ENCODE results near the gene PIK3R2. TPM values are rescaled to one million over a fixed set of nuclear protein-coding genes. Genes with fewer than 3 reads are reported as not detected.

Gene PIK3R2
- total RNA-seq, 1 donor from 2014 or later: 41.4 TPM

DNA sequence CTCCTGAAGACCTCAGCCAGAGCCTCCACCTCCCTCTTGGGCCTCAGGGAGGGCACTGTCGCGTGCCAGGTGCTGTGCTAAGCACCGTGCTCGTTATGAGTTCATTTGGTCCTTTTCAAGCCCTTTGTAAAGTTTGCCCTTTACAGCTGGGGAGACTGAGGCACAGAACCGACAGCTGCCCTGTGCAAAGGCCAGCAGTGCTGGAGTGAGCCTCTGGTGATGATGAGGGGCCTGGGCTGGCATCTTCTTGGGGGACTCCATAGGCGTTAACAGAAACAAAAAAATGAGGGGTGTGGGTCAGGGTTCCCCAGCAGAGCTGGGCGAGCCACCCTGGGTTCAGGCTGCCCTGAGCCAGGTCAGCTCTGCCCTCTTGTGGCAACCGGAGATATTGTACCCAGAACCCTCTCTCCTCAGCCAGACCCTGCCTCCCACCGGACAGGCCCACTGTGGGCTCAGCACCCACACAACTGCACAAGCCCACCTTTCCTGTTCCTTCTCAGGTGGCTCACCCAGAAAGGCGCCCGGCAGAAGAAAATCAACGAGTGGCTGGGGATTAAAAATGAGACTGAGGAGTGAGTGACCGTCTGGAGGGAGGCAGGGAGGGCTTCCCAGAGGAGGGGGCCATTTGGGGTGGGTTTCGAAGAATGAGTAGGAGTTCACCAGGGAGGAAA is 15.1 kb downstream of the PIK3R2 start:
- DNase-seq (ENCODE audit: low read depth): no peak
- TF ChIP-seq, protein P1, sequence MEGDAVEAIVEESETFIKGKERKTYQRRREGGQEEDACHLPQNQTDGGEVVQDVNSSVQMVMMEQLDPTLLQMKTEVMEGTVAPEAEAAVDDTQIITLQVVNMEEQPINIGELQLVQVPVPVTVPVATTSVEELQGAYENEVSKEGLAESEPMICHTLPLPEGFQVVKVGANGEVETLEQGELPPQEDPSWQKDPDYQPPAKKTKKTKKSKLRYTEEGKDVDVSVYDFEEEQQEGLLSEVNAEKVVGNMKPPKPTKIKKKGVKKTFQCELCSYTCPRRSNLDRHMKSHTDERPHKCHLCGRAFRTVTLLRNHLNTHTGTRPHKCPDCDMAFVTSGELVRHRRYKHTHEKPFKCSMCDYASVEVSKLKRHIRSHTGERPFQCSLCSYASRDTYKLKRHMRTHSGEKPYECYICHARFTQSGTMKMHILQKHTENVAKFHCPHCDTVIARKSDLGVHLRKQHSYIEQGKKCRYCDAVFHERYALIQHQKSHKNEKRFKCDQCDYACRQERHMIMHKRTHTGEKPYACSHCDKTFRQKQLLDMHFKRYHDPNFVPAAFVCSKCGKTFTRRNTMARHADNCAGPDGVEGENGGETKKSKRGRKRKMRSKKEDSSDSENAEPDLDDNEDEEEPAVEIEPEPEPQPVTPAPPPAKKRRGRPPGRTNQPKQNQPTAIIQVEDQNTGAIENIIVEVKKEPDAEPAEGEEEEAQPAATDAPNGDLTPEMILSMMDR (IDR thresholded peaks at IDR 0.05; ENCODE audit: insufficient read depth, low read length, poor library complexity, severe bottlenecking): peak; percentile 84
- H3K36me3 ChIP-seq (ENCODE audit: control insufficient read depth, insufficient read depth, low read length): peaks cover 1% of the 10 kb centered on the region
- H3K27me3 ChIP-seq (ENCODE audit: control insufficient read depth, insufficient read depth, low read length): no peaks in the 10 kb centered on the region
- H3K4me3 ChIP-seq (ENCODE audit: low read depth, low read length): no peak overlapping the region

DNA sequence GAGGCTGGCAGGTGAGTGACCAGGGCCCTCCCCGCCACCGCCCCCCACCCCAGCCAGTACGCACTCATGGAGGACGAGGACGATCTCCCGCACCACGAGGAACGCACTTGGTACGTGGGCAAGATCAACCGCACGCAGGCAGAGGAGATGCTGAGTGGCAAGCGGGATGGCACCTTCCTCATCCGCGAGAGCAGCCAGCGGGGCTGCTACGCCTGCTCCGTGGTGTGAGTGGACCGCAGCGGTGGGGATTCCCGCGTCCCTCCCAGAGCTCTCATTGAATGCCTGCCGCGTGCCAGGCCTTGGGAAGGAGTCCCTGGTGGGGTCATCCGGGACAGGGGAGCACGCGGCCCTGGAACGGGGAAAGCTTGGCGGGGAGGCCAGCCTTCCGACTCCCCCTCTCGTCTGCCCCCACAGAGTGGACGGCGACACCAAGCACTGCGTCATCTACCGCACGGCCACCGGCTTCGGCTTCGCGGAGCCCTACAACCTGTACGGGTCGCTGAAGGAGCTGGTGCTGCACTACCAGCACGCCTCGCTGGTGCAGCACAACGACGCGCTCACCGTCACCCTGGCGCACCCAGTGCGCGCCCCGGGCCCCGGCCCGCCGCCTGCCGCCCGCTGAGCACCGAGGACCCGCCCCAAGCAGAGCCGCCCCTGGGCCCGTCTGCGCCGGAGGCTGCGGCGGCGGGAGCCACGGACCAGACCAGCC is 15.9 kb downstream of the PIK3R2 start:
- TF ChIP-seq, protein P1 (IDR thresholded peaks at IDR 0.05; ENCODE audit: insufficient read depth, low read length, poor library complexity, severe bottlenecking): no peak
- Histone ChIP-seq H3K36me3 (ENCODE audit: control insufficient read depth, insufficient read depth, low read length) (peaks cover 1% of the 10 kb centered on the region), H3K27me3 (ENCODE audit: control insufficient read depth, insufficient read depth, low read length) (no peaks in the 10 kb centered on the region), H3K4me3 (ENCODE audit: low read depth, low read length) (no peak overlapping the region)
- no peak for DNase-seq (ENCODE audit: low read depth)

DNA sequence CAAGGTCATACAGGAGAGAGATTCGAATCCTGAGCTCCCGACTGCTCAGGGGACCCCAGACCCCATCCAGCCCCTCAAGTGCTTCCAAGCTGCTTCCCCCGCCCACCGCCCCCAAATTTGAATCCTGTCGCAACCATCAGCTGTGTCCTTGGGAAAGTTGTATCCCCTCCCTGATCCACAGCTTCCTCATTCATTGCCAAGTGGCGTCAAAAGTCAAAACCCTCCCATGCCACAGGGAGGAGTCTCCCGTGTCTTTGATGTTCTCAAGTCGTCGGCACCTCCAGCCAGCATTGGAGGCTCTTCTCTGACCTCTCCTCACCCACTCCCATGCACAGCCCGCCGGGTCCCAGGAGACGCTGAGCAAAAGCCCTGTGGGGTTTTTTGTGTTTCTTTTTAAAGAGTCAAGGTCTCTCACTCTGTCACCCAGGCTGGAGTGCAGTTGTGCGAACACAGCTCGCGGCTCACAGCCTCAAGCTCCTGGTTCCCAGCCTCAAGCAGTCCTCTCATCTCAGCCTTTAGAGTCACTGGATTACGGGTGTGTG is 17.8 kb downstream of the PIK3R2 start:
- no peak for DNase-seq (ENCODE audit: low read depth)
- Histone ChIP-seq H3K27me3 (ENCODE audit: control insufficient read depth, insufficient read depth, low read length) (peaks cover 3% of the 10 kb centered on the region), H3K36me3 (ENCODE audit: control insufficient read depth, insufficient read depth, low read length) (peaks cover 1% of the 10 kb centered on the region), H3K4me3 (ENCODE audit: low read depth, low read length) (no peak overlapping the region)
- TF ChIP-seq, protein P1 (IDR thresholded peaks at IDR 0.05; ENCODE audit: insufficient read depth, low read length, poor library complexity, severe bottlenecking): no peak

DNA sequence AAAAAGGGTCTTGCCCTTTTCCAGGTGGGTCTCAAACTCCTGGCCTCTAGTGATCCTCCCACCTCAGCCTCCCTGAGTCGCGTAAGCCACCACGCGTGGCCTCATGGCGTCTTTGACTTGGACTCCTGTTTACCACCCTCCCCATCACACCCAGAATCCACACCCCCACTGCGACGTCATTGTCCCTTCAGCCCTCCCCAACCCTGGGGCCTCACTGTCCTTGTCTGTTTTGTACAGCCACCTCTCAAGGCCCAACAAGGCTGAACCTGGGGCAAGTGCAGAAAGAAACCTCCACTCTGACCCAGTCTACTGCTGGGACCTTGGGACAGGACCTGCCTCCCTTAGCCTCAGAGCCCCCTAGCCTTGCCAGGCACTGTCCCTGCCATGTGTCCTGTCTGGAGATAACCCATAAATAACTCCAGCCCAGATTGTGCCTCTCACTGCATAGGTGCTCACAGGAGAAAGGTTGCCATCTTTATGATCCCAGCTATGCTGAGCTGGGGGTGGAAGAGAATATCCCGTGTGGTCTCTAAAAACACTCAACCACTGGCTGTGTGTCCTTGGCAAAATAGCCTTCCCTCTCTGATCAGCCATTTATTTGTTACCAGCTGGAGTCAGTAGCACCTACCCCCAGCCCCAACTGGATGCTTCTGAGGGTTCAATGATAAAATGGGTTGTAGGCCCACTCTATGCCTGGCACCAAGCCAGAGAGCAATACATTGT is 18.8 kb downstream of the PIK3R2 start:
- no peak for DNase-seq (ENCODE audit: low read depth)
- Histone ChIP-seq H3K36me3 (ENCODE audit: control insufficient read depth, insufficient read depth, low read length) (peaks cover 1% of the 10 kb centered on the region), H3K27me3 (ENCODE audit: control insufficient read depth, insufficient read depth, low read length) (peaks cover 3% of the 10 kb centered on the region), H3K4me3 (ENCODE audit: low read depth, low read length) (no peak overlapping the region)
- TF ChIP-seq, protein P1 (IDR thresholded peaks at IDR 0.05; ENCODE audit: insufficient read depth, low read length, poor library complexity, severe bottlenecking): no peak

DNA sequence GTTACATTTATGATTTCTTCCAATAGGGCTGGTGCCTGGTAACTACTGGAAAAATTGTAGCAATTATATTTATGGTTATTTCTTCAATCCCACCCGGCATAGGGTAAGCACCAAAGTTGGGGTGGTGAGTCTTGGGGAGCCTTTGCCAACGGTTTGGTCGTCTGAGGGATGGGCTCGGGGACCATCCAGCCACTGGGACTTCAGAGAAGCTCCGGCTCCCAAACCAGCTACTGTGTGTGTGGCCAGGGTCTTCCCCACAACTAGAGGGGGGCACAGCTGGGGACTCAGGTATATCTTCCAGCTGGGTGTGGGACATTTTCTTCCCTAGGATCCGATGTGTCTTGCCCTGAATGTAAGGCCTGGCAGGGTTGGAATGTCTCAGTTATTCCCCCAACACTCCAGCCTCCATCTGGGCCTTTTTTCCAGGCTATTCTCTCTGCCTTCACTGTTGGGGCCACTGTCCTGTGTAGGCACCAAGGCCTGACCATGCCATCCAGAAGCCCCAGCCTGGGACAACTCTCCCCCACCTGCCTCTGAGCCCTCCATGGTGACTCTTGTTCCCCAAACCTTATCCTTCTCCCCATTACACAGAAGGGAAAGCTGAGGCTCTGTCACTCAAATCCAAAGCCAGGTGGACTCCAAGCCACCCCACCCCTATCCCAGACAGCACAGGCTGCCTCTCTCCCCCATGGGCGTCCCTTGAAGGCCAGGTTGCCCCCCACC is 19.5 kb downstream of the PIK3R2 start:
- TF ChIP-seq, protein P1 (IDR thresholded peaks at IDR 0.05; ENCODE audit: insufficient read depth, low read length, poor library complexity, severe bottlenecking): no peak
- Histone ChIP-seq H3K36me3 (ENCODE audit: control insufficient read depth, insufficient read depth, low read length) (peaks cover 1% of the 10 kb centered on the region), H3K27me3 (ENCODE audit: control insufficient read depth, insufficient read depth, low read length) (peaks cover 3% of the 10 kb centered on the region), H3K4me3 (ENCODE audit: low read depth, low read length) (no peak overlapping the region)
- DNase-seq (ENCODE audit: low read depth): no peak
